Measurements from ENCODE around the gene OPRM1. TPM values are rescaled to one million over a fixed set of nuclear protein-coding genes. Genes with fewer than 3 reads are reported as not detected.
A peak's percentile ranks its signal among the peaks of the same experiment; 100 is the strongest.

OPRM1 gene
- total RNA-seq, 1 experiment from 2014 or later = not detected

GRCh38 chr6:154154389-154154967, 115.4 kb downstream of the OPRM1 start:
- CTCF ChIA-PET = no interaction called here
- POLR2A ChIA-PET = no interaction called here
- intact Hi-C loops (cut with micrococcal nuclease; ENCODE audit: unreplicated experiment) (loop anchor here (2.0 to 10.0 kb wide), 4 partner anchors 216 to 520 kb away; no protein-coding TSS in a partner anchor), in situ Hi-C loops (cut with HindIII; ENCODE audit: low pct_unique_long_range_greater_than_20kb, low sequenced_read_pairs) (no loop called here)
- Histone ChIP-seq H3K4me1 (ENCODE audit: control insufficient read depth, insufficient read depth, low read length) (no peaks in the 10 kb centered on the region), H3K36me3 (ENCODE audit: control insufficient read depth, insufficient read depth, low read length) (no peaks in the 10 kb centered on the region), H3K9me3 (ENCODE audit: control insufficient read depth, insufficient read depth, low read depth, low read length) (no peaks in the 10 kb centered on the region), H3K27ac (ENCODE audit: low read length) (no peak overlapping the region), H3K4me3 (ENCODE audit: low read depth in 2 of 2, low read length in 2 of 2) (no peak overlapping the region), H3K27me3 (ENCODE audit: control insufficient read depth, insufficient read depth, low read length) (no peaks in the 10 kb centered on the region)
- no peak for ATAC-seq
- BruUV-seq (replicated peaks) = no TSS peak
- TF ChIP-seq POLR2AphosphoS5 (IDR thresholded peaks at IDR 0.05; ENCODE audit: low read depth, low read length) (no peak), TCF7L2 (IDR thresholded peaks at IDR 0.05; ENCODE audit: low read depth, low read length) (no peak), REST (IDR thresholded peaks at IDR 0.05; ENCODE audit: insufficient read depth in 1 of 2, low read depth in 2 of 2, low read length in 1 of 2) (no peak), CTCF (IDR thresholded peaks at IDR 0.05) (peak; percentile 73; the same call in 1 of the 2 replicates), SIN3A (IDR thresholded peaks at IDR 0.05; ENCODE audit: borderline replicate concordance, insufficient read depth, low read depth, low read length) (no peak)
- peak; percentile 33 for DNase-seq (ENCODE audit: low read depth, low spot score)

- no peaks in the 10 kb centered on the region for H3K9me3 ChIP-seq (ENCODE audit: control insufficient read depth, insufficient read depth, low read depth, low read length)
- no peak overlapping the region for H3K27ac ChIP-seq (ENCODE audit: low read length)
- ATAC-seq = peak; percentile 83
- intact Hi-C loops (cut with micrococcal nuclease; ENCODE audit: unreplicated experiment) (loop anchor here (1.0 to 10.0 kb wide), 3 partner anchors 121 to 518 kb away; no protein-coding TSS in a partner anchor), in situ Hi-C loops (cut with HindIII; ENCODE audit: low pct_unique_long_range_greater_than_20kb, low sequenced_read_pairs) (no loop called here)
- ChIA-PET POLR2A (no interaction called here), CTCF (no interaction called here)
- TF ChIP-seq SIN3A (IDR thresholded peaks at IDR 0.05; ENCODE audit: borderline replicate concordance, insufficient read depth, low read depth, low read length) (no peak), TCF7L2 (IDR thresholded peaks at IDR 0.05; ENCODE audit: low read depth, low read length) (no peak), REST (IDR thresholded peaks at IDR 0.05; ENCODE audit: insufficient read depth in 1 of 2, low read depth in 2 of 2, low read length in 1 of 2) (no peak), CTCF (IDR thresholded peaks at IDR 0.05) (peak; percentile 73)
- no peak overlapping the region for H3K4me3 ChIP-seq (ENCODE audit: low read depth in 2 of 2, low read length in 2 of 2)
- H3K27me3 ChIP-seq (ENCODE audit: control insufficient read depth, insufficient read depth, low read length) = no peaks in the 10 kb centered on the region
- peak; percentile 8 for DNase-seq (ENCODE audit: low read depth, low spot score)
- H3K36me3 ChIP-seq (ENCODE audit: control insufficient read depth, insufficient read depth, low read length) = no peaks in the 10 kb centered on the region
- H3K4me1 ChIP-seq (ENCODE audit: control insufficient read depth, insufficient read depth, low read length) = no peaks in the 10 kb centered on the region
- BruUV-seq (replicated peaks) = no TSS peak
Measured at GRCh38 chr6:154156135-154156896, 117.3 kb downstream of the OPRM1 start.
